ENCODE data around the gene PIH1D1.

- TF ChIP-seq GATA2 (IDR thresholded peaks at IDR 0.05; ENCODE audit: low read depth, low read length) (no peak), GATA3 (IDR thresholded peaks at IDR 0.05; ENCODE audit: low read depth, low read length) (no peak)
These were observed 7.8 kb upstream of the PIH1D1 start for GRCh38 chr19:49459388-49459787.

Measured in SH-SY5Y (cell line).